Coronary artery (tissue), 2 donors: ENCODE results near the gene LRPPRC.

Experiments
- DNase-seq: peaks from one replicate; pipeline ENCODE4 v3.0.0-alpha.2; 2017; ENCODE audit warnings: low spot score
- H3K27ac ChIP-seq, 2 donors: fragments of 200-600 bp; sonication (generic); one replicate each; pipeline ENCODE4 v1.5.1; 2016 to 2019
- H3K4me3 ChIP-seq: fragments of 200-600 bp; sonication (generic); 2 replicates; pipeline ENCODE4 v1.5.1; 2016; ENCODE audit warnings: mild to moderate bottlenecking, moderate library complexity
- CTCF ChIP-seq: fragments of 200-600 bp; sonication (generic); IDR thresholded peaks from one replicate; pipeline ENCODE4 v1.5.1; 2019; ENCODE audit warnings: antibody characterized with exemption

Gene LRPPRC

GRCh38 chr2:43946685-43947084, 49.1 kb downstream of the LRPPRC start:
- H3K27ac ChIP-seq, result no peak overlapping the region
- no peak for DNase-seq
- H3K4me3 ChIP-seq, result no peak overlapping the region
- no peak for TF ChIP-seq CTCF

DNA sequence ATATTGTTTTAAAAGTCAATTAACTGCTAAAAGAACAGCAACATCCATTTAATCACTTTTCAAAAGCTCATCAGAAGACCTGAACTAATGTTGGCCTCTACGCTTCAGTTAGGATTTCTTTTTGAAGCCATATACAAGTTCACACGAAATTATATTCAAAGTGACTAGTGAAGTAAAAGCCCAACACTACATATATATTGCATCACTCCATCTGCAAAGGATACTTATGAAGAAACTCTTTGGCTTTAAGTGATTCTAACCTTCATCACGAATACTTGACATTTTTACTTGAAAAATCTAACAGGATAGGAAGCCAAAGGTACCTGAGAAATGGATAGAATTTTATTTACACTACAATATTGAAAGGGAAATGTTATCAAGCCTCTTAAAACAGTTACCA, 50.4 kb downstream of the LRPPRC start:
- no peak for DNase-seq
- no peak overlapping the region for H3K27ac ChIP-seq
- no peak for TF ChIP-seq CTCF
- no peak overlapping the region for H3K4me3 ChIP-seq

DNA sequence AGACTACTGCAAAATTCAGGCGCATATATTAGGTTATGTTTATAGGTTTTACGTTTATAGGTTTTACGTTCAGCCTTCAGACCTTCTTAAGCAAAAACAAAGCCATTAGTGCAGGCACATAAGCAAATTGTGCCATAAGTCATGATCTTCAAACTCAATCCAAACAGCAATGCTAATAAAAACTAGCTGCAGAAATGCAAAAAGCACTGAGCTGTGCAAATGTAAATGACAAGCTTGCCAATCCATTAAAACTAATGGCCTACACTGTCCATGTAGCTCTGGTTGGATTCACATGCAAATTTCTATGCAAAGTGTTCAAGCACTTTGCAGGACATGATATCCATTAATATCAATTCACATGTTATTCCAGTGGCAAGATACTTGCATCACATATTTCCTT, 50.9 kb downstream of the LRPPRC start:
- DNase-seq, result no peak
- H3K4me3 ChIP-seq, result no peak overlapping the region
- no peak for TF ChIP-seq CTCF
- no peak overlapping the region for H3K27ac ChIP-seq

DNA sequence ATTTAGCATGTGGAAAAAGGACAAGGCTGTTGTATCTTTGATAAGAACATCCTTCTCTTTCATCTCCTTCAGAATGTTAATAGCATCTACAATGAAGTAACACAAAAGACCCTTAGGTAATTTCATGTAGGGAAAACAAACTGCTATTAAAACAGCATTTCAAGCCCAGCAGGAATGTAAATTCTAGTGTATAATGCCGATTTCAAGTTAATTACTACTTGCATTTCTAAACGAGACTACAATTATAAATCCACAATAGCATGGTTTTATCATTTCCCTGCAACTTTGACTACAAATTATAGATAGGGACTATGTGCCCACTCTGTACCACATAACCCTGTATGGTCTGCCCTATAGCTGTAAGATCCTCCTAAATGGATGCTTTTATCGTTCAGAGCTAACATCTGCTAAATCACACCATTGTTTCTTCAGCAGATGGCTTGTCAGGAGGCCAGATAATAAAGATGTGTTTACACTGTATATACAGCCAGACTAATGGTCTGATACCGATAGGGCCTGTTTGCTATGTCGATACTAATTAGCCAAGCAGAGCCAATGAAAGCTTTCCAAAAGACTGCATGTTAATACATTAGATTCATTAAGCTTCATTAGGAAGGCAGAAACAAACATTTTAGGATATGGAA, 51.9 kb downstream of the LRPPRC start:
- TF ChIP-seq CTCF, result no peak
- Histone ChIP-seq H3K27ac (no peak overlapping the region), H3K4me3 (no peak overlapping the region)
- DNase-seq, result no peak

GRCh38 chr2:43943323-43943722, 52.5 kb downstream of the LRPPRC start:
- H3K4me3 ChIP-seq, result no peak overlapping the region
- TF ChIP-seq CTCF, result no peak
- no peak for DNase-seq
- H3K27ac ChIP-seq, result no peak overlapping the region

GRCh38 chr2:43942881-43943280, 52.9 kb downstream of the LRPPRC start:
- Histone ChIP-seq H3K4me3 (no peak overlapping the region), H3K27ac (no peak overlapping the region)
- TF ChIP-seq CTCF, result no peak
- no peak for DNase-seq

DNA sequence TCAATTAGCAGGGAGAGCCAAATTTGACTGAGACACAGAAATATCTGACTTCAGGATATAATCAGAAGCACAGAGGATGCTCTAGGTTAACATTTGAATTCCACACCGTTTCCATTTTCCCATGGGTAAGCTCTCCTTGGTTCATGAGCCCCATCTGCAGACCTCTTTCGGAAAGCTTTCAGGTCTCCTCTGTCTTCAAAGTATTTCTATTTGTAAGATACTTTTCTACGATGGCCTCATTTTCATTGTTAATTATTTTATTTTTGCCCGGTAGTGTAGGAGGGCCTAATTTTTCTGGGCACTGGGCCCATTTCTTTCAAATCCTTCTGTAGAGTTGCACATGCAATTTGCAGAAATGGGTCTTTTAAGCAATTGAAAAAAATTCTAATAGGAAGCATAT, 53.8 kb downstream of the LRPPRC start:
- Histone ChIP-seq H3K27ac (no peak overlapping the region), H3K4me3 (no peak overlapping the region)
- DNase-seq, result no peak
- no peak for TF ChIP-seq CTCF
